Astrocyte (in vitro differentiated cells and primary cell): ENCODE data around the gene FRMD5.

ENCODE experiments used
- CTCF ChIP-seq: IDR thresholded peaks from 2 replicates; pipeline ENCODE4 v1.5.1; 2011; ENCODE audit warnings: low read depth, mild to moderate bottlenecking, inconsistent platforms, low read length, moderate library complexity; ENCODE audit not compliant: insufficient read depth
- EZH2 ChIP-seq: IDR thresholded peaks from 2 replicates; pipeline ENCODE4 v1.6.1; 2012; ENCODE audit warnings: mild to moderate bottlenecking, low read length, inconsistent platforms; ENCODE audit not compliant: insufficient read depth

- no peak for TF ChIP-seq CTCF
- no peak for TF ChIP-seq EZH2
Observed at GRCh38 chr15:43927203-43927602, 267.9 kb downstream of the FRMD5 start.
